22Rv1 (cell line): ENCODE data around the gene PPP1CC.

Experiments
- H3K27ac ChIP-seq: fragments of 450-650 bp; 2 replicates; pipeline ENCODE4 v1.5.1; 2017
- CTCF ChIP-seq: fragments of 450-650 bp; IDR thresholded peaks from 2 replicates; pipeline ENCODE4 v1.5.1; 2017; ENCODE audit warnings: mild to moderate bottlenecking
- ZFX ChIP-seq: fragments of 450-650 bp; IDR thresholded peaks from 2 replicates; pipeline ENCODE4 v1.6.1; 2017; ENCODE audit warnings: antibody characterized with exemption, borderline replicate concordance

PPP1CC gene

GRCh38 chr12:110750784-110751461, 8.2 kb upstream of the PPP1CC start:
- H3K27ac ChIP-seq, result no peak overlapping the region
- TF ChIP-seq CTCF (no peak), ZFX (no peak)

DNA sequence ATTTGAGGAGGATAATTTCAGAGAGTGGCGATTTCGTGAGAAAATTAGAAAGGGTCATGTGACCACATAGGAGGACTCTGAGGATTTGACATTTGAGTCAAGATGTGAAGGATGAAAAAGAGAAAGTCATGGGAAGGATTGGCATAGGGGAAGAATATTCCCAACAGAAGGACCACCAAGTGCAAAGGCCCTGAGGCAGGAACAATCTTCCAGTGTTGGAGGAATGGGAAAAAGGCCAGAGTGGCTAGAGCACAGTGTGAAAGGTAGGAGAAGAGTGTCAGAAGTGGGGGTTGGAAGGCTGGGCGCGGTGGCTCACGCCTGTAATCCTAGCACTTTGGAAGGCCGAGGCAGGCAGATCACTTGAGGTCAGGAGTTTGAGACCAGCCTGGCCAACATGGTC, 3.9 kb upstream of the PPP1CC start:
- H3K27ac ChIP-seq, result no peak overlapping the region
- TF ChIP-seq CTCF, result no peak
- TF ChIP-seq ZFX, result no peak

DNA sequence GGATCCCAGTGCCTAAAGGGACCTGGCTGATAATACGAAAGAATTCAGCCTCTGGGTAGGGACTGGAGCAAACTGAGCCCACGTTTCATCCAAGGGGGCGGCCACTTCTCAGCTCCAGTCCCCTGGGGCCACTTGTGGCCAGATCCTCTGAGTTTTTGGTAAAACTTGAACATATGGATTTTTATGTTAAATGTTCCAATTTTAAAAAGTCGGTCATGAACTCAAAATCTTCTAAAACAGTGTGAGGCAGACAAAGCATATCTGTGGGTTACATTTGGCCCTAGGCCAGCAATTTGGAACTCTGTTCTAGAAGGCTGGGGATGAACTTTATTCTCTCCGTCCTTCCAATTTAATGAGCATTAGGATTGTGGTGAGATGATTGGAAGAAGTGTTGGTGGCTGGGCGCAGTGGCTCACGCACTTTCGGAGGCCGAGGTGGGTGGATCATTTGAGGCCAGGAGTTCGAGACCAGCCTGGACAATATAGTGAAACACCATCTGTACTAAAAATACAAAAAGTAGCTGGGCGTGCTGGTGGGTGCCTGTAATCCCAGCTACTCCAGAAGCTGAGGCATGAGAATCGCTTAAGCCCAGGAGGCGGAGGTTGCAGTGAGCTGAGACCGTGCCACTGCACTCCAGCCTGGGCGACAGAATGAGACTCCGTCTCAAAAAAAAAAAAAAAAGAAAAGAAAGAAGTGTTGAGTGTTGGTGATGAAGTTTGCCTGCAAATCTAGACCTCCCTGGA, 3.0 kb upstream of the PPP1CC start:
- H3K27ac ChIP-seq, result no peak overlapping the region
- no peak for TF ChIP-seq ZFX

- H3K27ac ChIP-seq, result no peak overlapping the region
- TF ChIP-seq ZFX, result no peak
- TF ChIP-seq CTCF, result no peak
These were observed 2.0 kb upstream of the PPP1CC start for GRCh38 chr12:110744601-110745264.

GRCh38 chr12:110744151-110744571, 1.5 kb upstream of the PPP1CC start:
- TF ChIP-seq ZFX, result no peak
- TF ChIP-seq CTCF, result no peak
- no peak overlapping the region for H3K27ac ChIP-seq

DNA sequence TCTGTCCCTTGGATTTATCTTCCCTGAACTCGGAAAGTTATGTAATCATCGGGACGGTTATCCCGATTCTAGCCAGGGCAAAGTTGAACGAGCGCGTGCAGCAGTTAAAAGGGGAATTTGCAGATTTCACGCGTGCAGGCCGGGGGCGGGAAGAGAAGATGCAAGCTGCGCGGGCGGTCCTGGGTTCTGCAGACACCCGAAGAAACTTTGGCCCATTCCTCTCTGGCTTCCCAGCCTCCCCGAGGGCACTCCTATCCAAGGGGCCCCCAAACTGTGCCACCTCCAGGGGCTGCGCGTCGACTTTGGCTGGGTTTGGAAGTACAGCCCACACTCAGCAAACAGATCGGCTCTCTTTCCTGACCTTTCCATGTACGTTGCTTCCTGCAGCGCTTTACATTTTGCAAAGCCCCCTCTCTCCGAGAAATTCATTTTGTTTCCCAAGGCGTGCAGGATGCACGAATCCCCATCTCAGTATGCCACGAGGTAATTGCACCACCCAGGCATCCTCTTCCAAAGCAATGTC, 941 bp upstream of the PPP1CC start:
- peak overlapping the region; percentile 74 for H3K27ac ChIP-seq
- TF ChIP-seq CTCF (no peak), ZFX (no peak)

DNA sequence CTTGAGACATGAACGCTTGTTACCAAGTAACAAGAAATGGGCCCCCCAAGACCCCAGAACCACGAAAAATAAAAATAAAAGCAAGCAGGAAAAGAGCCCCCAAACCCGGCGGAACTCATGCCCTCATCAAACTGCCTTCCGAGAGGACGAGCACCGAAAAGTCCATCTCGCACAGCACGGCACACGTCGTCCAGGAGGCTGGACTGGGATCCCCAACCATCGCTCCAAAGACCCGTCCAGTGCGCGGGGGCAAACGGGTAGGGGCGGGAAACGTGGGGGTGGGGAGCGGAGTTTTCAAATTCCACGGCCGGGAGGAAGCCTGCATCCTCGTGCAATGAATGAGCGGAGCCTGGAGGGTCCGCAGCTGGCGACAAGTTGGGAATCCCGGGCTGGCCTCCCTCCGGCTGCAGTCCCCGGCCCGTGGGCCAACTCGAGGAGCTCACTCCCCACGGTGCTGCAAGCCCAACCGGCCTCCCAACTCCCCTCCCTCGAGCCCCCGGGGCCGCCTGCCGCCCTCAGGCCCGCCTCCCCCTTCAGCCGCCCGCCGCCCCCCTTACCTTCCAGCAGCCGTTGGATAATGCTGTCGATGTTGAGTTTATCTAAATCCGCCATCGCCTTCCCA, 484 bp downstream of the PPP1CC start:
- TF ChIP-seq ZFX, result no peak
- TF ChIP-seq CTCF, result no peak

More for the DNA sequence above, 484 bp downstream of the PPP1CC start:
- H3K27ac ChIP-seq, result peak overlapping the region; percentile 74
